A673 (cell line): ENCODE results near the gene NLRP1. TPM values are rescaled to one million over a fixed set of nuclear protein-coding genes. Genes with fewer than 3 reads are reported as not detected.

Experiments
- BruUV-seq: library from RNA; stranded (reverse); fragments of 400-500 nt; replicated peaks from 2 replicates; lab custom pipeline; 2021; lab: Mats Ljungman, UMichigan
- CTCF ChIA-PET: fragments of 300-600 bp; sonication (Branson Sonifier 250); formaldehyde crosslinking; loops from one replicate; lab custom pipeline; 2022; ENCODE audit warnings: antibody characterized with exemption; lab: Charles Lee
- POLR2A ChIA-PET: fragments of 300-600 bp; sonication (Branson Sonifier 250); formaldehyde crosslinking; loops from one replicate; lab custom pipeline; 2022; ENCODE audit warnings: antibody characterized with exemption; ENCODE audit not compliant: low non-redundant PET; lab: Charles Lee
- DNase-seq: peaks from one replicate; pipeline ENCODE4 v3.0.0-alpha.2; 2015; ENCODE audit warnings: low spot score
- H3K27ac ChIP-seq: fragments of 200-600 bp; sonication (generic); 2 replicates; pipeline ENCODE4 v1.5.1; 2016; ENCODE audit warnings: mixed run types, low read depth, mild to moderate bottlenecking, mixed read lengths, antibody characterized with exemption, low read length; ENCODE audit not compliant: poor library complexity, severe bottlenecking
- H3K27me3 ChIP-seq: fragments of 200-600 bp; sonication (generic); replicated peaks from 2 replicates; pipeline ENCODE4 v1.6.1; 2017; ENCODE audit warnings: mixed run types, low read depth, mild to moderate bottlenecking, mixed read lengths, antibody characterized with exemption, low read length; ENCODE audit not compliant: insufficient read depth, poor library complexity
- H3K36me3 ChIP-seq: fragments of 200-600 bp; sonication (generic); 2 replicates; pipeline ENCODE4 v1.6.1; 2016; ENCODE audit warnings: mixed run types, mild to moderate bottlenecking, mixed read lengths, antibody characterized with exemption, low read length; ENCODE audit not compliant: insufficient read depth, poor library complexity, severe bottlenecking
- H3K4me1 ChIP-seq: fragments of 200-600 bp; sonication (generic); 2 replicates; pipeline ENCODE4 v1.6.1; 2017; ENCODE audit warnings: mixed run types, mild to moderate bottlenecking, mixed read lengths, antibody characterized with exemption, low read length; ENCODE audit not compliant: insufficient read depth, poor library complexity, severe bottlenecking
- H3K4me3 ChIP-seq: fragments of 200-600 bp; sonication (generic); 2 replicates; pipeline ENCODE4 v1.5.1; 2016; ENCODE audit warnings: low read depth, mixed run types, mild to moderate bottlenecking, mixed read lengths, low read length; ENCODE audit not compliant: poor library complexity, severe bottlenecking
- H3K9me3 ChIP-seq: fragments of 200-600 bp; sonication (generic); 2 replicates; pipeline ENCODE4 v1.6.1; 2016; ENCODE audit warnings: mixed run types, low read depth, mild to moderate bottlenecking, mixed read lengths, antibody characterized with exemption, low read length; ENCODE audit not compliant: poor library complexity, severe bottlenecking
- CTCF ChIP-seq: fragments of 300-800, 200-600 bp; sonication (generic); conservative IDR thresholded peaks from 2 replicates; pipeline ENCODE4 v1.5.1; 2017; ENCODE audit warnings: low read depth, mild to moderate bottlenecking, antibody characterized with exemption, low read length, moderate library complexity, mixed read lengths
- EZH2 ChIP-seq: fragments of 200-600 bp; sonication (generic); IDR thresholded peaks from 2 replicates; pipeline ENCODE4 v1.6.1; 2017; ENCODE audit warnings: borderline replicate concordance, low read depth, mild to moderate bottlenecking, mixed read lengths, antibody characterized with exemption, low read length; ENCODE audit not compliant: poor library complexity, severe bottlenecking
- intact Hi-C: fragments of 100-400 bp; cut with micrococcal nuclease; formaldehyde crosslinking; loops from one replicate; pipeline ENCODE4 v1.10.0; 2022; ENCODE audit not compliant: unreplicated experiment
- total RNA-seq: library from RNA; stranded (reverse); gene quantifications from 2 replicates; pipeline ENCODE4 v1.2.3, GENCODE V29; 2021

The NLRP1 gene
- total RNA-seq, 1 experiment from 2014 or later = 5.2 TPM

- intact Hi-C loops = no loop called here
- no peaks in the 10 kb centered on the region for H3K9me3 ChIP-seq
- CTCF ChIA-PET = no interaction called here
- peaks cover 15% of the 10 kb centered on the region for H3K27me3 ChIP-seq
- no peak for DNase-seq
- H3K36me3 ChIP-seq = no peaks in the 10 kb centered on the region
- H3K4me1 ChIP-seq = no peaks in the 10 kb centered on the region
- no peak overlapping the region for H3K27ac ChIP-seq
- no peak overlapping the region for H3K4me3 ChIP-seq
- no peak for TF ChIP-seq EZH2
- TF ChIP-seq CTCF = no peak
- POLR2A ChIA-PET = no interaction called here
- BruUV-seq = no TSS peak
Measured at GRCh38 chr17:5552841-5553240, 31.5 kb downstream of the NLRP1 start.

- Histone ChIP-seq H3K4me1 (no peaks in the 10 kb centered on the region), H3K27me3 (peaks cover 6% of the 10 kb centered on the region), H3K4me3 (no peak overlapping the region), H3K36me3 (no peaks in the 10 kb centered on the region), H3K9me3 (no peaks in the 10 kb centered on the region), H3K27ac (no peak overlapping the region)
- no peak for DNase-seq
- intact Hi-C loops = no loop called here
- ChIA-PET POLR2A (no interaction called here), CTCF (interaction anchor here (0.7 kb wide), 1 partner anchor 1580 kb away, joined by 3 read pairs; no protein-coding TSS in a partner anchor)
- TF ChIP-seq EZH2 = no peak
- TF ChIP-seq CTCF = no peak
- no TSS peak for BruUV-seq
Measured at GRCh38 chr17:5545051-5545987, 39.0 kb downstream of the NLRP1 start.

GRCh38 chr17:5544115-5544514 is 40.2 kb downstream of the NLRP1 start:
- no TSS peak for BruUV-seq
- POLR2A ChIA-PET = no interaction called here
- H3K36me3 ChIP-seq = no peaks in the 10 kb centered on the region
- H3K4me1 ChIP-seq = no peaks in the 10 kb centered on the region
- no peaks in the 10 kb centered on the region for H3K9me3 ChIP-seq
- no peak overlapping the region for H3K27ac ChIP-seq
- peaks cover 6% of the 10 kb centered on the region for H3K27me3 ChIP-seq
- CTCF ChIA-PET = no interaction called here
- H3K4me3 ChIP-seq = no peak overlapping the region
- intact Hi-C loops = no loop called here
- TF ChIP-seq EZH2 (no peak), CTCF (no peak)
- DNase-seq = no peak
